OCI-LY1 (cell line): ENCODE data around the gene RANBP10.

ENCODE experiments used
- EZH2 ChIP-seq: fragments of 200-600 bp; sonication (generic), shearing (Covaris generic); IDR thresholded peaks from 2 replicates; pipeline ENCODE4 v1.8.0; 2017; ENCODE audit warnings: borderline replicate concordance, mixed run types, mild to moderate bottlenecking, antibody characterized with exemption, low read length, moderate library complexity, mixed read lengths
- TF ChIP-seq, protein P1 (sequence below): fragments of 200-600 bp; sonication (generic), shearing (Covaris generic); IDR thresholded peaks from 2 replicates; pipeline ENCODE4 v1.5.1; 2017; ENCODE audit warnings: mild to moderate bottlenecking, antibody characterized with exemption, low read length, moderate library complexity, mixed read lengths

DNA sequence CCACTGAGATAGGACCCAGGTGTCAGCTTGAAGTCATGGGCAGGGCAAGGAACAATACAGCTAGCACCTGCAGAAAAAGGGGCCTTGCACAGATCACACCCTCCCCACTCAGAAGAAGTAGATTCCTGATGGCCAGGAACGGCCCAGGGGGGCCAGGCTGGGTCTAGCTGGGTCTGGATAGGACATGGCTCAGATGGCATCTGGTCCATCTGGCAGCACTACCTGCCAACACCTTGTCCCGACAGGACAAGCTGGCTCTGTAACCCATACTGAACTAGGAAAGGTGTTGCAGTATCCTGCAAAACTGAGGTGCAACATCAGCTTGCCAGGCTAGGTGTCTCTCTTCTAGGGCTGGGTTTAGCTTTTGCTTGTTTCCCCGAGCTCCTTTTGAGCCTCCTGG is 48.4 kb downstream of the RANBP10 start:
- TF ChIP-seq, protein P1, sequence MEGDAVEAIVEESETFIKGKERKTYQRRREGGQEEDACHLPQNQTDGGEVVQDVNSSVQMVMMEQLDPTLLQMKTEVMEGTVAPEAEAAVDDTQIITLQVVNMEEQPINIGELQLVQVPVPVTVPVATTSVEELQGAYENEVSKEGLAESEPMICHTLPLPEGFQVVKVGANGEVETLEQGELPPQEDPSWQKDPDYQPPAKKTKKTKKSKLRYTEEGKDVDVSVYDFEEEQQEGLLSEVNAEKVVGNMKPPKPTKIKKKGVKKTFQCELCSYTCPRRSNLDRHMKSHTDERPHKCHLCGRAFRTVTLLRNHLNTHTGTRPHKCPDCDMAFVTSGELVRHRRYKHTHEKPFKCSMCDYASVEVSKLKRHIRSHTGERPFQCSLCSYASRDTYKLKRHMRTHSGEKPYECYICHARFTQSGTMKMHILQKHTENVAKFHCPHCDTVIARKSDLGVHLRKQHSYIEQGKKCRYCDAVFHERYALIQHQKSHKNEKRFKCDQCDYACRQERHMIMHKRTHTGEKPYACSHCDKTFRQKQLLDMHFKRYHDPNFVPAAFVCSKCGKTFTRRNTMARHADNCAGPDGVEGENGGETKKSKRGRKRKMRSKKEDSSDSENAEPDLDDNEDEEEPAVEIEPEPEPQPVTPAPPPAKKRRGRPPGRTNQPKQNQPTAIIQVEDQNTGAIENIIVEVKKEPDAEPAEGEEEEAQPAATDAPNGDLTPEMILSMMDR, result no peak
- no peak for TF ChIP-seq EZH2
